Measurements from ENCODE around the gene FNTB. TPM values are rescaled to one million over a fixed set of nuclear protein-coding genes. Genes with fewer than 3 reads are reported as not detected.
A peak's percentile ranks its signal among the peaks of the same experiment; 100 is the strongest.

Gene FNTB
- total and polyA plus RNA-seq, 12 donors: 12.2 to 27.2 (median 22.3) TPM

DNA sequence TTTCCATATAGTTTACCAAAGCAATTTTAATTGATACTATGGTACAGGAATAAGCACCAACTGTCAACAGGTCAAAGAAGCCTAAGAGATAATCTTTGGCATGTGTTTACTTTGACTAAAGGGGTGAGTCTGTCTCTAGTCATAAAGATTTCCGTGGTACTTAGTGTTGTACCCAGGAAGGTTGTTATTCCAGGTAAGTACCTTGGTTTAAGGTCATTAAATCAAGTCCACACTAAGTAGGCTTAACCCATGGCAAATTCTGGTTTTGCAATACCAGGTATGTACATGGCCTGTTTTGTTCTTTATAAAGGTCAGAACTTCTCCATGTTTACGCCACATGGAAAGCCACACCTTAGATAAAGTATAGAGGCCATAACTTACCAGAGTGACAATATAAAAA, 105.7 kb downstream of the FNTB start:
- H3K27ac ChIP-seq: no peak overlapping the region
- TF ChIP-seq, protein P1, sequence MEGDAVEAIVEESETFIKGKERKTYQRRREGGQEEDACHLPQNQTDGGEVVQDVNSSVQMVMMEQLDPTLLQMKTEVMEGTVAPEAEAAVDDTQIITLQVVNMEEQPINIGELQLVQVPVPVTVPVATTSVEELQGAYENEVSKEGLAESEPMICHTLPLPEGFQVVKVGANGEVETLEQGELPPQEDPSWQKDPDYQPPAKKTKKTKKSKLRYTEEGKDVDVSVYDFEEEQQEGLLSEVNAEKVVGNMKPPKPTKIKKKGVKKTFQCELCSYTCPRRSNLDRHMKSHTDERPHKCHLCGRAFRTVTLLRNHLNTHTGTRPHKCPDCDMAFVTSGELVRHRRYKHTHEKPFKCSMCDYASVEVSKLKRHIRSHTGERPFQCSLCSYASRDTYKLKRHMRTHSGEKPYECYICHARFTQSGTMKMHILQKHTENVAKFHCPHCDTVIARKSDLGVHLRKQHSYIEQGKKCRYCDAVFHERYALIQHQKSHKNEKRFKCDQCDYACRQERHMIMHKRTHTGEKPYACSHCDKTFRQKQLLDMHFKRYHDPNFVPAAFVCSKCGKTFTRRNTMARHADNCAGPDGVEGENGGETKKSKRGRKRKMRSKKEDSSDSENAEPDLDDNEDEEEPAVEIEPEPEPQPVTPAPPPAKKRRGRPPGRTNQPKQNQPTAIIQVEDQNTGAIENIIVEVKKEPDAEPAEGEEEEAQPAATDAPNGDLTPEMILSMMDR (IDR thresholded peaks at IDR 0.05): no peak
- TF ChIP-seq POLR2A (IDR thresholded peaks at IDR 0.05): no peak
- intact Hi-C loops (cut with DNase I): no loop called here
- peaks cover 0 to 61% of the 10 kb centered on the region in 2 donors for H3K36me3 ChIP-seq (replicated peaks in 1 of 2)
- peaks cover 19 to 33% of the 10 kb centered on the region in 2 donors for H3K4me1 ChIP-seq (replicated peaks in 1 of 2)
- H3K9me3 ChIP-seq (replicated peaks in 1 of 3): no peaks in the 10 kb centered on the region
- WGBS, 4 donors: 91 to 95% (median 93%) methylated on average over 2 of the region's 2 CpGs
- DNase-seq: no peak
- no peak overlapping the region for H3K4me3 ChIP-seq
- H3K27me3 ChIP-seq: no peaks in the 10 kb centered on the region

DNA sequence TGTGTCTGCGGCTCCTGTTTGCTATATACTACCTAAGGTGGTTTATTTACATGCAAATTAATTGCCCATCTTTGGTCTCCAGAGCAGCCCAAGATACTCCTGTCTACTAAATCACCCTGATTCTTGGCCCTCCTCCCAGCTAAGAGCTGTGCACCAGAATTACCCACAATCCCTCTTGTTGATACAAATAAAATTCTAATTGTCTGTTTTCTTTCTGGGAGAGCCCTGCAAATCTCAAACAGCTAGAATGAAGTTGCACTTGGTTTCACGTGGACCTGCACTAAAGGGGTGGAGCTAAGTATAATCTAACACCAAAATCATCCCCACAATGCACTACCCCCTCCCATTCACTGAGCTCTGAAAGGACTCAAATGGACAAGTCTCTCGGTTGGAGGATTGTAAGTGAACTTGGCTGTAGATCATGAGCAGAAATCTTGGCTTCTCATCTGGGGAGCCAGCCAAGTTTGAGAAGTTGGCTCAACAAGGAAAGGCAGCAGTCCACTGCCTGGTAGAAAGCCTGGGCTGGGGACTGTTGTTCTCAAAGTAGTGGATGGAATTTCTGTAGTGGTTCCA, 109.0 kb downstream of the FNTB start:
- TF ChIP-seq POLR2A (IDR thresholded peaks at IDR 0.05): no peak
- TF ChIP-seq, protein P1 (IDR thresholded peaks at IDR 0.05): no peak
- Histone ChIP-seq H3K27me3 (no peaks in the 10 kb centered on the region), H3K36me3 (replicated peaks in 1 of 2) (peaks cover 0 to 34% of the 10 kb centered on the region in 2 donors), H3K9me3 (replicated peaks in 1 of 3) (no peaks in the 10 kb centered on the region), H3K4me3 (no peak overlapping the region), H3K27ac (peak overlapping the region in 3 of 5 donors; percentile 24 to 63 (median 47)), H3K4me1 (replicated peaks in 1 of 2) (peaks cover 32 to 66% of the 10 kb centered on the region in 2 donors)
- WGBS, 4 donors: 28 to 38% (median 31%) methylated on average over 3 of the region's 3 CpGs
- intact Hi-C loops (cut with DNase I): no loop called here
- peak; percentile 56 to 85 (median 75) for DNase-seq

DNA sequence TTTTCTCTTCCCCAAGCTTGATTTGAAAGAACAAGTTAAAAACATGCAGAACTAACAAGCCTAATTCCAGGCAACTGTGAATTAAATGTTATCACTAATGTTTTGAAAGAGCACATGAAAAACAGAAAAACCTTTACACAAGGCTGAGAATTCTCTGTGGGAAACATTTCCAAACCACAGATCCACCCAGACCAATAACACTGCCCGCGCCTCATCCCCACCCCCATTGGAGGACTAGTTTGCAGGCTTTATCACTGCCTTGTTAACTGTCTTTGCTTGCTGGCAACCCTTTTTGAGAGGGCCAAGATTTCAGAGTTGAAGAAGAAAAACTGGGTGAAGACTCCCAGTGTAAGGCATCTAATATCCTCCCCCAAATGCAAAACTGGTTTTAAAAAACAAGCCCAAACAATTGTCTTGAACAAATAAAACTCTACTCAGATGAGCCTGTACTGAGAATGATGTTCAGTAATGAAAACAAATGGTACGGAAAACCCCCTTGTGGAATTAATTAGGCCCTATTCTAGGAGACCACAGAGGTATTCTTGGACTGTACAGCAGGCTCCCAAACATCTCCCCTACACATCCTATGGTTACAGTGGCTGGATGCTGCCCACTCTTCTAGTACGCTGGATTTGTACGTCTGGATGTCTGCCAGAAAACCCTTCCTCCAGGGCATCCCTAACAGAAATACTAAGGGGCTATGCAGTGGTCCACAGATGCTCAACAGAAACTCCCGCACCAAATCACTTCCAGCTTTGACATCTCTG, 109.8 kb downstream of the FNTB start:
- intact Hi-C loops (cut with DNase I): no loop called here
- Histone ChIP-seq H3K27ac (peak overlapping the region in 3 of 5 donors; percentile 24 to 63 (median 47)), H3K4me3 (no peak overlapping the region), H3K9me3 (replicated peaks in 1 of 3) (no peaks in the 10 kb centered on the region), H3K27me3 (no peaks in the 10 kb centered on the region), H3K4me1 (replicated peaks in 1 of 2) (peaks cover 38 to 74% of the 10 kb centered on the region in 2 donors), H3K36me3 (replicated peaks in 1 of 2) (peaks cover 0 to 27% of the 10 kb centered on the region in 2 donors)
- TF ChIP-seq POLR2A (IDR thresholded peaks at IDR 0.05): no peak
- TF ChIP-seq, protein P1 (IDR thresholded peaks at IDR 0.05): no peak
- no peak for DNase-seq
- WGBS, 4 donors: 54 to 85% (median 77%) methylated on average over 6 of the region's 6 CpGs

DNA sequence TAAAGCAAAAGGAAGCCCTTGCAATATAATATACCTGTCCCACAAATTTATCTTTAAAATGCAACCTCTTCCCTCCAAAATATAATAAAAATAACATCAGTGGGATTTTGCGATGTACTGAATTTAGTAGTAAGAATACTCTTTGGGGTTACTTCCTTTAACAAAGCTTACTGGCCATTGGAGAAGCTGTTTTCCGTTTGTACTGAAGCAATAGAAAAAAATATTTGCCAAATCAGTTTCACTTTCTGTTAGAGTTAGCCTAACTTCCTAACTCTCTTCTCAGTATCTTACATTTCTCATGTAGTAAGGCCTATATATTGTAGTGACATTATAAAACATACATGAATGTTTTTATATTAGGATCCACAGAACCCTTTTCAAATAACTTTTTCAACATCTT, 111.9 kb downstream of the FNTB start:
- WGBS, 4 donors: 8 to 17% (median 9%) methylated on average over 2 of the region's 2 CpGs
- no peak overlapping the region for H3K4me3 ChIP-seq
- no peak for TF ChIP-seq POLR2A (IDR thresholded peaks at IDR 0.05)
- TF ChIP-seq, protein P1 (IDR thresholded peaks at IDR 0.05): no peak
- peaks cover 0 to 6% of the 10 kb centered on the region in 2 donors for H3K36me3 ChIP-seq (replicated peaks in 1 of 2)
- H3K27me3 ChIP-seq: no peaks in the 10 kb centered on the region
- peak overlapping the region in 3 of 5 donors; percentile 6 to 63 (median 10) for H3K27ac ChIP-seq
- peaks cover 38 to 74% of the 10 kb centered on the region in 2 donors for H3K4me1 ChIP-seq (replicated peaks in 1 of 2)
- intact Hi-C loops (cut with DNase I): no loop called here
- no peak for DNase-seq
- H3K9me3 ChIP-seq (replicated peaks in 1 of 3): no peaks in the 10 kb centered on the region
